Measurements from ENCODE around the gene TSHZ2. TPM values are rescaled to one million over a fixed set of nuclear protein-coding genes. Genes with fewer than 3 reads are reported as not detected.
A peak's percentile ranks its signal among the peaks of the same experiment; 100 is the strongest.

TSHZ2 gene
- total RNA-seq, 1 experiment from 2014 or later, result 2.3 TPM

DNA sequence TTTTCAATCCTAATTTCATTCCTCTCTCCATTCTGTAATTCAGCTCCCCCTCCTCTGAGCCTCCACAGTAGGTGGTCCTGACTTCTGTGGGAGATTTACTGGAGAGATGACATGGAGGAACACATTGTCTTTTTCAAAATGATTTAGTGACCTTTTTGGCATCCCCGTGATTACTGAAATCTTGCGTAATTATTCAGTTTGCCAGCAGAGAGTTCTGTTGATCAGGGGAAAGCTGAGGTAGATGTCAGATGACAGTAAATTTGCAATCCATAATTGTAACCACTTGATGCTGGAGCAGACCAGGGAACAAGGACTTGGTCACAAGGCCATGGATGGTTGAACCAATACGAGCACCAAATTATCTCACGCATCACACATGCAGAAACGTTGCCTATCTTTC lies 302.2 kb downstream of the TSHZ2 start:
- BruUV-seq (replicated peaks), result no TSS peak
- POLR2A ChIA-PET, result no interaction called here
- intact Hi-C loops (cut with micrococcal nuclease), result no loop called here

DNA sequence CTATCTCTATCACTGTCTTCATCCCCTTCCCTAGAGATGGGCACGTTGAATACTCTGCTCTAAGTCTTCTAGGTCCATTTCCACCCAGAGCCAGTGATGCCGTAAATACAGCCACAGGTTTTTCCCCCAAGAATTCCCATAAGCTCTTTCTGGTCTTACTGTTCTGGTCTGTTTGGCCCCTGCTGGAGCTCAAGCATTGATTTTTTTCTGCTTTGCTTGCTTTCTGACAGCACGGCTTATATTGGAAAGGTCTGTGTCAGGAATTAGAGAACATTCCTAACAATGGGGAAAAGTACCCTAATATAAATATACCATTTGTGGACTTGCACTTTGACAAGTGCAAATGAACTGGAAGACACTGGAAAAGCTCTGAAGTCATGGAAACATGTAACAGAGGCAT lies 302.6 kb downstream of the TSHZ2 start:
- no peaks in the 10 kb centered on the region for H3K9me3 Mint-ChIP-seq (ENCODE audit: unreplicated experiment)

More for the DNA sequence above, 302.2 kb downstream of the TSHZ2 start:
- Mint-ChIP-seq H3K27ac (ENCODE audit: low read depth, unreplicated experiment) (no peak overlapping the region), H3K27me3 (ENCODE audit: insufficient read depth, unreplicated experiment) (no peaks in the 10 kb centered on the region), H3K9me3 (ENCODE audit: unreplicated experiment) (no peaks in the 10 kb centered on the region), H3K36me3 (ENCODE audit: insufficient read depth, unreplicated experiment) (no peaks in the 10 kb centered on the region), H3K4me3 (ENCODE audit: unreplicated experiment) (no peak overlapping the region), H3K4me1 (ENCODE audit: insufficient read depth, unreplicated experiment) (no peaks in the 10 kb centered on the region)
- CTCF ChIA-PET, result interaction anchor here (0.6 kb wide), 1 partner anchor 264 kb away, joined by 3 read pairs; no protein-coding TSS in a partner anchor
- TF ChIP-seq, protein P1, sequence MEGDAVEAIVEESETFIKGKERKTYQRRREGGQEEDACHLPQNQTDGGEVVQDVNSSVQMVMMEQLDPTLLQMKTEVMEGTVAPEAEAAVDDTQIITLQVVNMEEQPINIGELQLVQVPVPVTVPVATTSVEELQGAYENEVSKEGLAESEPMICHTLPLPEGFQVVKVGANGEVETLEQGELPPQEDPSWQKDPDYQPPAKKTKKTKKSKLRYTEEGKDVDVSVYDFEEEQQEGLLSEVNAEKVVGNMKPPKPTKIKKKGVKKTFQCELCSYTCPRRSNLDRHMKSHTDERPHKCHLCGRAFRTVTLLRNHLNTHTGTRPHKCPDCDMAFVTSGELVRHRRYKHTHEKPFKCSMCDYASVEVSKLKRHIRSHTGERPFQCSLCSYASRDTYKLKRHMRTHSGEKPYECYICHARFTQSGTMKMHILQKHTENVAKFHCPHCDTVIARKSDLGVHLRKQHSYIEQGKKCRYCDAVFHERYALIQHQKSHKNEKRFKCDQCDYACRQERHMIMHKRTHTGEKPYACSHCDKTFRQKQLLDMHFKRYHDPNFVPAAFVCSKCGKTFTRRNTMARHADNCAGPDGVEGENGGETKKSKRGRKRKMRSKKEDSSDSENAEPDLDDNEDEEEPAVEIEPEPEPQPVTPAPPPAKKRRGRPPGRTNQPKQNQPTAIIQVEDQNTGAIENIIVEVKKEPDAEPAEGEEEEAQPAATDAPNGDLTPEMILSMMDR (IDR thresholded peaks at IDR 0.05; ENCODE audit: unreplicated experiment), result no peak
- DNase-seq (ENCODE audit: unreplicated experiment), result no peak

DNA sequence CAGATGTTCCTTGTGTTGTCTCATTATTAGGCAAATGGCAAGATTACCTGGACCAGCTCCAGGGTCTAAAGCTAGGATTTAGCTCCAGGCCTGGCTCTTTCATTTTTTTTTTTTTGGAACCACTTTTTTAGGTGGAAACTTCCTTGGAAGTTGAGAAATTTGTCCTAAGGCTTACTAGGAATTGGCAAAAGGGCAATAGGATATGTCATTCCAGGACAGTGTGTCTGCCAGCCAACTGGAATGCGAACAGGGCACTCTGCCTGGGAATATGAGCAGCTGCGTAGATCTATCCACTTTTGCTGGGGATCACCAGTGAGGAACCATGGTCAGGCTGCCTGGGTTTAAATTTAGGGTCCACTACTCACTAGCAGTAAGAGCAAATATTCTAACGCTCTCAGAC lies 304.0 kb downstream of the TSHZ2 start:
- no peaks in the 10 kb centered on the region for H3K4me1 Mint-ChIP-seq (ENCODE audit: insufficient read depth, unreplicated experiment)
- BruUV-seq (replicated peaks), result no TSS peak
- DNase-seq (ENCODE audit: unreplicated experiment), result peak; percentile 1
- ChIA-PET POLR2A (no interaction called here), CTCF (interaction anchor here (0.6 kb wide), 1 partner anchor 21 kb away, joined by 3 read pairs; no protein-coding TSS in a partner anchor)
- H3K9me3 Mint-ChIP-seq (ENCODE audit: unreplicated experiment), result no peaks in the 10 kb centered on the region
- H3K27me3 Mint-ChIP-seq (ENCODE audit: insufficient read depth, unreplicated experiment), result no peaks in the 10 kb centered on the region
- TF ChIP-seq, protein P1 (IDR thresholded peaks at IDR 0.05; ENCODE audit: unreplicated experiment), result no peak
- H3K36me3 Mint-ChIP-seq (ENCODE audit: insufficient read depth, unreplicated experiment), result no peaks in the 10 kb centered on the region
- intact Hi-C loops (cut with micrococcal nuclease), result no loop called here
- no peak overlapping the region for H3K27ac Mint-ChIP-seq (ENCODE audit: low read depth, unreplicated experiment)
- no peak overlapping the region for H3K4me3 Mint-ChIP-seq (ENCODE audit: unreplicated experiment)

More for the DNA sequence above, 302.6 kb downstream of the TSHZ2 start:
- no TSS peak for BruUV-seq (replicated peaks)
- no peaks in the 10 kb centered on the region for H3K4me1 Mint-ChIP-seq (ENCODE audit: insufficient read depth, unreplicated experiment)
- DNase-seq (ENCODE audit: unreplicated experiment), result no peak
- H3K27me3 Mint-ChIP-seq (ENCODE audit: insufficient read depth, unreplicated experiment), result no peaks in the 10 kb centered on the region
- no peak overlapping the region for H3K4me3 Mint-ChIP-seq (ENCODE audit: unreplicated experiment)
- H3K36me3 Mint-ChIP-seq (ENCODE audit: insufficient read depth, unreplicated experiment), result no peaks in the 10 kb centered on the region
- intact Hi-C loops (cut with micrococcal nuclease), result no loop called here
- POLR2A ChIA-PET, result no interaction called here
- CTCF ChIA-PET, result interaction anchor here (0.6 kb wide), 1 partner anchor 264 kb away, joined by 3 read pairs; no protein-coding TSS in a partner anchor
- no peak overlapping the region for H3K27ac Mint-ChIP-seq (ENCODE audit: low read depth, unreplicated experiment)
- TF ChIP-seq, protein P1 (IDR thresholded peaks at IDR 0.05; ENCODE audit: unreplicated experiment), result no peak

DNA sequence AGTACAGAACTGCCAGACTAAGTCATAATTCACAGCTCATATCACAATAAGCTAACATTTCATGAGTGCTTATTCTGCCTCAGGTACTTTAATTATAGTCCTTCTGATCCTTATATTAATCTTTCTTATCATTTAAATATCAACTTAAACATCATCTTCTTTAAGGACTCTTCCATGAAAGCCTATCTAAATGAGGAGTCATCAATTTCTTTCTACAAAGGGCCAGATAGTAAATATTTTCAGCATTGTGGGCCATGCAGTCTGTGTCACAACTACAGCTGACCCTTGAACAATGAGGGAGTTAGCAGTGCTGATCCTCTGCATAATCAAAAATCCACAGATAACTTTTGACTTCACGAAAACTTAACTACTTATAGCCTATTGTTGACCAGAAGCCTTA lies 306.4 kb downstream of the TSHZ2 start:
- TF ChIP-seq, protein P1 (IDR thresholded peaks at IDR 0.05; ENCODE audit: unreplicated experiment), result no peak
- Mint-ChIP-seq H3K4me3 (ENCODE audit: unreplicated experiment) (no peak overlapping the region), H3K27ac (ENCODE audit: low read depth, unreplicated experiment) (no peak overlapping the region), H3K9me3 (ENCODE audit: unreplicated experiment) (no peaks in the 10 kb centered on the region), H3K27me3 (ENCODE audit: insufficient read depth, unreplicated experiment) (no peaks in the 10 kb centered on the region), H3K4me1 (ENCODE audit: insufficient read depth, unreplicated experiment) (no peaks in the 10 kb centered on the region), H3K36me3 (ENCODE audit: insufficient read depth, unreplicated experiment) (no peaks in the 10 kb centered on the region)
- POLR2A ChIA-PET, result no interaction called here
- intact Hi-C loops (cut with micrococcal nuclease), result no loop called here
- no peak for DNase-seq (ENCODE audit: unreplicated experiment)
- CTCF ChIA-PET, result interaction anchor here (0.5 to 1.7 kb wide), 4 partner anchors 9 to 637 kb away, joined by 3 to 5 read pairs (median 3); no protein-coding TSS in a partner anchor
- BruUV-seq (replicated peaks), result no TSS peak
